ENCODE measurements around the gene ASCC3. TPM values are rescaled to one million over a fixed set of nuclear protein-coding genes. Genes with fewer than 3 reads are reported as not detected.

The ASCC3 gene
- total and polyA plus RNA-seq, 5 experiments from 2014 or later: 18.0 to 42.3 (median 24.6) TPM

GRCh38 chr6:100568255-100568654 lies 312.9 kb downstream of the ASCC3 start:
- Mint-ChIP-seq H3K27ac (no peak overlapping the region), H3K36me3 (peaks cover 26 to 48% (median 36%) of the 10 kb centered on the region in 3 donors), H3K9me3 (peaks cover 0 to 18% (median 4%) of the 10 kb centered on the region in 9 donors), H3K4me3 (no peak overlapping the region), H3K4me1 (no peaks in the 10 kb centered on the region), H3K27me3 (no peaks in the 10 kb centered on the region)
- ATAC-seq (no peak), DNase-seq (no peak)
- POLR2A ChIA-PET: no interaction called here

GRCh38 chr6:100566563-100566962 lies 314.6 kb downstream of the ASCC3 start:
- Mint-ChIP-seq H3K9me3 (peaks cover 0 to 16% (median 4%) of the 10 kb centered on the region in 9 donors), H3K27ac (no peak overlapping the region), H3K27me3 (no peaks in the 10 kb centered on the region), H3K4me1 (no peaks in the 10 kb centered on the region), H3K4me3 (no peak overlapping the region), H3K36me3 (peaks cover 19 to 37% (median 25%) of the 10 kb centered on the region in 3 donors)
- POLR2A ChIA-PET: no interaction called here
- ATAC-seq: no peak
- DNase-seq: no peak

- Mint-ChIP-seq H3K4me3 (no peak overlapping the region), H3K4me1 (no peaks in the 10 kb centered on the region), H3K9me3 (peaks cover 0 to 9% (median 3%) of the 10 kb centered on the region in 9 donors), H3K27me3 (no peaks in the 10 kb centered on the region), H3K36me3 (peaks cover 9 to 29% (median 17%) of the 10 kb centered on the region in 3 donors), H3K27ac (no peak overlapping the region)
- DNase-seq (no peak), ATAC-seq (no peak)
- POLR2A ChIA-PET: no interaction called here
Observed at GRCh38 chr6:100565439-100566104, 315.6 kb downstream of the ASCC3 start.

GRCh38 chr6:100559859-100560258 lies 321.3 kb downstream of the ASCC3 start:
- no peaks in the 10 kb centered on the region for H3K27me3 Mint-ChIP-seq
- H3K4me1 Mint-ChIP-seq: no peaks in the 10 kb centered on the region
- H3K36me3 Mint-ChIP-seq: peaks cover 0 to 12% (median 9%) of the 10 kb centered on the region in 3 donors
- H3K4me3 Mint-ChIP-seq: no peak overlapping the region
- no peaks in the 10 kb centered on the region for H3K9me3 Mint-ChIP-seq
- POLR2A ChIA-PET: interaction anchor here (0.6 to 0.7 kb wide), 2 partner anchors 36 to 157 kb away, joined by 3 read pairs; no protein-coding TSS in a partner anchor
- no peak for ATAC-seq
- DNase-seq: no peak
- H3K27ac Mint-ChIP-seq: no peak overlapping the region

GRCh38 chr6:100554228-100554627 lies 326.9 kb downstream of the ASCC3 start:
- Mint-ChIP-seq H3K27ac (no peak overlapping the region), H3K4me1 (no peaks in the 10 kb centered on the region), H3K27me3 (no peaks in the 10 kb centered on the region), H3K36me3 (peaks cover 5 to 16% (median 8%) of the 10 kb centered on the region in 3 donors), H3K4me3 (no peak overlapping the region), H3K9me3 (no peaks in the 10 kb centered on the region)
- DNase-seq: no peak
- ATAC-seq: no peak
- POLR2A ChIA-PET: no interaction called here

- POLR2A ChIA-PET: no interaction called here
- Mint-ChIP-seq H3K27me3 (no peaks in the 10 kb centered on the region), H3K4me1 (no peaks in the 10 kb centered on the region), H3K4me3 (no peak overlapping the region), H3K9me3 (no peaks in the 10 kb centered on the region), H3K27ac (no peak overlapping the region), H3K36me3 (peaks cover 3 to 12% (median 5%) of the 10 kb centered on the region in 3 donors)
- DNase-seq (no peak), ATAC-seq (no peak)
Observed at GRCh38 chr6:100553243-100553642, 327.9 kb downstream of the ASCC3 start.

GRCh38 chr6:100549406-100550167 lies 331.5 kb downstream of the ASCC3 start:
- Mint-ChIP-seq H3K4me1 (peaks cover 0 to 3% (median 0%) of the 10 kb centered on the region in 4 donors), H3K9me3 (no peaks in the 10 kb centered on the region), H3K36me3 (peaks cover 9 to 24% (median 13%) of the 10 kb centered on the region in 3 donors), H3K4me3 (no peak overlapping the region), H3K27me3 (no peaks in the 10 kb centered on the region), H3K27ac (no peak overlapping the region)
- ATAC-seq (no peak), DNase-seq (no peak)
- POLR2A ChIA-PET: no interaction called here

GRCh38 chr6:100538086-100538485 lies 343.0 kb downstream of the ASCC3 start:
- Mint-ChIP-seq H3K27ac (no peak overlapping the region), H3K4me1 (no peaks in the 10 kb centered on the region), H3K9me3 (peaks cover 0 to 11% (median 5%) of the 10 kb centered on the region in 9 donors), H3K27me3 (no peaks in the 10 kb centered on the region), H3K36me3 (peaks cover 49 to 64% (median 61%) of the 10 kb centered on the region in 3 donors), H3K4me3 (no peak overlapping the region)
- POLR2A ChIA-PET: no interaction called here
- ATAC-seq: no peak
- DNase-seq: no peak

GRCh38 chr6:100518588-100518987 lies 362.5 kb downstream of the ASCC3 start:
- POLR2A ChIA-PET: no interaction called here
- H3K4me3 Mint-ChIP-seq: no peak overlapping the region
- no peaks in the 10 kb centered on the region for H3K27me3 Mint-ChIP-seq
- no peak overlapping the region for H3K27ac Mint-ChIP-seq
- ATAC-seq (no peak), DNase-seq (no peak)
- H3K4me1 Mint-ChIP-seq: peaks cover 0 to 2% (median 0%) of the 10 kb centered on the region in 4 donors
- H3K9me3 Mint-ChIP-seq: no peaks in the 10 kb centered on the region
- peaks cover 6 to 50% (median 19%) of the 10 kb centered on the region in 3 donors for H3K36me3 Mint-ChIP-seq

- peaks cover 7 to 55% (median 23%) of the 10 kb centered on the region in 3 donors for H3K36me3 Mint-ChIP-seq
- DNase-seq (no peak), ATAC-seq (no peak)
- no peaks in the 10 kb centered on the region for H3K9me3 Mint-ChIP-seq
- H3K27ac Mint-ChIP-seq: no peak overlapping the region
- POLR2A ChIA-PET: no interaction called here
- H3K4me1 Mint-ChIP-seq: peaks cover 0 to 2% (median 0%) of the 10 kb centered on the region in 4 donors
- no peak overlapping the region for H3K4me3 Mint-ChIP-seq
- H3K27me3 Mint-ChIP-seq: no peaks in the 10 kb centered on the region
Observed at GRCh38 chr6:100517633-100518032, 363.5 kb downstream of the ASCC3 start.

- peaks cover 12 to 56% (median 25%) of the 10 kb centered on the region in 3 donors for H3K36me3 Mint-ChIP-seq
- ATAC-seq: no peak
- H3K27me3 Mint-ChIP-seq: no peaks in the 10 kb centered on the region
- H3K27ac Mint-ChIP-seq: no peak overlapping the region
- POLR2A ChIA-PET: no interaction called here
- H3K4me3 Mint-ChIP-seq: no peak overlapping the region
- no peak for DNase-seq
- no peaks in the 10 kb centered on the region for H3K4me1 Mint-ChIP-seq
- no peaks in the 10 kb centered on the region for H3K9me3 Mint-ChIP-seq
Observed at GRCh38 chr6:100517106-100517505, 364.0 kb downstream of the ASCC3 start.

GRCh38 chr6:100514660-100515059 lies 366.5 kb downstream of the ASCC3 start:
- H3K9me3 Mint-ChIP-seq: no peaks in the 10 kb centered on the region
- H3K4me1 Mint-ChIP-seq: no peaks in the 10 kb centered on the region
- H3K27ac Mint-ChIP-seq: no peak overlapping the region
- no peak overlapping the region for H3K4me3 Mint-ChIP-seq
- no peak for ATAC-seq
- no peaks in the 10 kb centered on the region for H3K27me3 Mint-ChIP-seq
- POLR2A ChIA-PET: no interaction called here
- H3K36me3 Mint-ChIP-seq: peaks cover 27 to 72% (median 44%) of the 10 kb centered on the region in 3 donors
- no peak for DNase-seq

GRCh38 chr6:100512203-100512862 lies 368.8 kb downstream of the ASCC3 start:
- no peaks in the 10 kb centered on the region for H3K27me3 Mint-ChIP-seq
- H3K9me3 Mint-ChIP-seq: no peaks in the 10 kb centered on the region
- H3K4me3 Mint-ChIP-seq: no peak overlapping the region
- POLR2A ChIA-PET: no interaction called here
- ATAC-seq (no peak), DNase-seq (no peak)
- no peaks in the 10 kb centered on the region for H3K4me1 Mint-ChIP-seq
- no peak overlapping the region for H3K27ac Mint-ChIP-seq
- peaks cover 27 to 79% (median 57%) of the 10 kb centered on the region in 3 donors for H3K36me3 Mint-ChIP-seq

Measured in naive thymus-derived CD8-positive, alpha-beta T cell (primary cell).